Measurements from ENCODE around the gene ZNF410.
"Not testable (repeated sequence)": the region's sequence is repeated elsewhere in the genome, so short reads cannot be mapped to it uniquely, and the experiment has no call there.

Gene ZNF410

DNA sequence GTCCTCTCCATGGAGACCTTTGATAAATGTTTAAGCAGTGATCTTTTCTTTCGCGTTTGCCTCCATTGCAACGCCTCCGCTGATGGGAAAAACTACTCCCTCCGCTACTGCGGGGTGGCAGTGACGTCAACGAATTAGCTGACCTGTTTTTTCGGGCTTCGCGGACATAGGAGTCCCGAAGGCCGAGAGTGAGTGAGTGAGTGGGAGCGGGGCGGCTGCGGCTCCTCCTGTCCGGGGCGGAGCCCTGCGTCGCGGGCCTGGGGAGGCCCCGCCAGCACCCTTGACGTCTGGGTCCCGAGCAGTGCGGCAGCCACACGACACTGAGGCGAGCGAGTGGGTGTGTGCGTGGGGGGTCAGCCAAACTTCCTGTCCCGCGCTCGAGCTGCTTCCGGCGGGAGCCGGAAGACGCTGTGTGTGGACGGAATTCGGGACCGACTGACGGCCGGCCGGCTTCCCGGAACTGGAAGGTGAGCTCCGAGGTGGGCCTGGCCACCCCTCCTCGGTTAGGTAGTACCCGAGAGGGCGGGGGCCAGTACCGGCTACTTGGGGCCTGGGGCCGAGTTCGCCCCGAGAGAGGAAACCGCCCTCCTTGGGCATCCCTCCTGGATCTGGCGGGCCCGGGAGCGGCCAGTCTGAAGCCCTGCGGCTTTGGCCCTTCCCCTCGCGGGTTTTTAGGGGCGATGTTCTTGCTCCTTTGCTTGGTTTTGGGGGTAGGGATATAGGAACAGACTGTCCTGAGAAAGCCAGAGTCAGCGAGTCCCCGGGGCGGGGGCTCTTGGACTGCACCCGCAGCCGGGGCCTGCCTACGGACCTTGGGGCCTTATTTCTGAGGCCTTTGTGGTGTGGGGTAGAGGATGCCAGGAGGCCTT is at the start of gene ZNF410:
TSS of gene ZNF410 (plus strand) at position 411 of the 869 bp plus-strand sequence. CDS start 5,317 bp downstream, outside the sequence.
- DNase-seq: peak; percentile 84

GRCh38 chr14:73838293-73839034 is 48.2 kb upstream of the ZNF410 start:
- not testable (repeated sequence) for DNase-seq

- DNase-seq: no peak
These were observed 44.5 kb upstream of the ZNF410 start for GRCh38 chr14:73842201-73842600.

- no peak for DNase-seq
These were observed 43.8 kb upstream of the ZNF410 start for GRCh38 chr14:73842851-73843250.

GRCh38 chr14:73843296-73843695 is 43.4 kb upstream of the ZNF410 start:
- DNase-seq: no peak

DNA sequence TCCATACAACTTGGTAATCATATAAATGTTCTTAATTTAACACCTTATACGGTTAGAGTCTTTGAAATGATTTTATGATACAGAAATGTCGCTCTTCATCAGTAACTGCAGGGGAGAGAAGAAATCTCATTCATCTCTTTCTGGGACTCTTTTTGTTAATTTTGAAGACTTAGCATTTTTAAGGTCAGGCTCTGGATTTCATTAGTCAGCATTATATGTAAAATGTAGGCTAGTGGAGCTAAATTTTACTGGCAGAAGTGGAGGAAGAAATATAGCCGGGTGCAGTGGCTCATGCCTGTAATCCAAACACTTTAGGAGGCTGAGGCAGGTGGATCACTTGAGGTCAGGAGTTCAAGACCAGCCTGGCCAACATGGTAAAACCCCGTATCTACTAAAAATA is 39.7 kb upstream of the ZNF410 start:
- no peak for DNase-seq

- no peak for DNase-seq
These were observed 35.7 kb upstream of the ZNF410 start for GRCh38 chr14:73851000-73851399.

DNA sequence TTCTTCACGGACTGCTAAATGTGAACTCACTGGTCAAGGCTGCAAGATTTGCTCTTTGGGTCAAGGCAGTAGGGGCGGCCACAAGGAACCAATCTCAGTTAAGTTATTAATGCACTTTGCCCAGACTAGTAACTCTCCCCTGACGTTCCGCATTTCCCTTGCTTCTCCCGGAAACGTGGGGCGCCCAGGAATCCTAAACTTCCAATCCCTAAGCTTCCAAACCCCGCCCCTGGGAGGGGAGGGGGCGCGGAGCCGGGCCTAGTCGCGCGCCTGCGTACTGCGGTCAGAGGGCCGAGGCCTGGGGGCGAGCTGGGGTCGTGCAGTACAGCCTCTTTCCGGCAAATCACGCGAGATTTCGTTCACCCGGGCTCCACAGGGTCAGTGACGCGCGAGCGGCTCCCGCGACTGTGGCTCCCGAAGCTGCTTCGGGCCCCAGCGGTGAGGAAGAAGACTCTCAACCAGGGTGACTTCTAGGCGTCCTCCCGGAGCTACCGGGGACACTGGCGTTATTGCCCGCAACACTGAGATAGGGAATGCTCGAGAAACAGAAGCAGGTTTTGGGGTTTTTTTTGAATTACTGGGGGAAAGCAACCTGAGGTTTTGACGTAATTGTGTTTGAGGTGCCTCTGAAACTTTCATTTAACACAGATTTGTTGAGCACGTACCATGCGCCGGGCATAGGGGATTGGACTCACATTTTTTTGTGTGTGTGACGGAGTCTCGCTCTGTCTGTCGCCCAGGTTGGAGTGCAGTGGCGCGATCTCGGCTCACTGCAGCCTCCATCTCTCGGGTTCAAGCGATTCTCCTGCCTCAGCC is 34.9 kb upstream of the ZNF410 start, which contains the start of gene PTGR2:
TSS of gene PTGR2 (plus strand) at position 265 of the 816 bp plus-strand sequence. CDS start 7,032 bp downstream, outside the sequence.
- DNase-seq: peak; percentile 84

- DNase-seq: no peak
These were observed 27.5 kb upstream of the ZNF410 start for GRCh38 chr14:73859145-73859544.

DNA sequence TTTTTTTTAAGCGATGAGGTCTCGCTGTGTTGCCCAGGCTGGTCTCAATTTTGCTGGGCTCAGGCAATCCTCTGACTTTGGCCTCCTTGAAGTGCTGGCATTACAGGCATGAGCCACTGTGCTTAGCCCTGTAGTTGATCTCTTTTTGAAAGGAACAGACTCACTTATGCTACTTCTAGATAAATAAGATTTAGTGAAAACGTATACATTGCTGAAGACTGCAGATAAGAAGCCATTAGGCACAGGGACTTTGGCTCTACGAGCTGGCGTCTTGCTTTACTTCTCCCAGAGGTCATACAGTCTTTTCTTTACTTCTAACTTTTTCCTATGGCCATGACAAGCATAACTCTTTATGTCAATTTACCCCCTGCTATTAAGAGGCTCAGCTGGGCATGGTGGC is 25.6 kb upstream of the ZNF410 start:
- no peak for DNase-seq

GRCh38 chr14:73862480-73862879 is 24.2 kb upstream of the ZNF410 start:
- DNase-seq: no peak

DNA sequence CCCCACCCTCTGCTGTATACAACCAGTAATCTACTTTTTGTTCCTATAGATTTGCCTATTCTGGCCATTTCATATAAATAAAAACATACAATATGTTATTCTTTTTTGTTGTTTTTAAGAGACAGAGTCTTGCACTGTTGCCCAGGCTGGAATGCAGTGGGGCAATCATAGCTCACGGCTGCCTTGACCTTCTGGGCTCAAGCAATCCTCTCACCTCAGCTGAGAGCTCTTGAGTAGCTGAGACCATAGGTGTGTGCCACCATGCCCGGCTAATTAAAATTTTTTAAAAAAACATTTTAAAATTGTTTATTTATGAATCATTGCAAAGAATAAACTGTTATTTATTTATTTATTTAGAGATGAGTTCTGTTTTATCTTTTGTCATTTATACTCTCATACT is 23.4 kb upstream of the ZNF410 start:
- DNase-seq: no peak

GRCh38 chr14:73865534-73866113 is 21.0 kb upstream of the ZNF410 start:
- no peak for DNase-seq

- DNase-seq: not testable (repeated sequence)
These were observed 16.9 kb upstream of the ZNF410 start for GRCh38 chr14:73869754-73870153.

DNA sequence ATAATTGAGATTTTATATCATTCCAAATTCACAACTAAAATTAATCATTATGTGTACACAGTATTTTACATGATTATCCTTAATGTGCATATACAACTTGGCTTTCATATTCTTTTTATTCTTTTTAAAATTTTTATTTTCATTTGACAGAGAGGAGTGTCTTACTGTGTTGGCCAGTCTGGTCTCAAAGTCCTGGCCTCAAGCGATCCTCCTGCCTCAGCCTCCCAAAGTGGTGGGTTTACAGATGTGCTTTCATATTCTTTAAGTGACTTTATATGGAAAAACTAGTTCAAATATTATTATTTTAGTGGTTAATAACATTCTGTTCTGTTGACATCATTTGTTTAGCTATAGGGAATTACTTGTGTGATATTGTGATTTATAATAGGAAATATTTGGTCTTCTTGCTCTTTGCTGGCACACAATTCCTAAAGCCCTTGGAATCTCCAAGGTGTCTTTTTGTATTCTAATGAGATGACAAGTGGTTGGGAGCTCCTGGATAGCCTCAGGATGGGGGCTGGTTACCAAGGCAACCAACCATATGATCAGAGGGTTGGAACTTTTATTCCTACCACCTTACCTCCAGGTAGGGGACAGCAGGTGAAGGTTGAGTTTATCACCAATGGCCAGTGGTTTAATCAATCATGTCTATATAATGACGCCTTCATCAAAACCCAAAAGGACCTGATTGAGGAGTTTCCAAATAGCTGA is 16.0 kb upstream of the ZNF410 start:
- DNase-seq: no peak

DNA sequence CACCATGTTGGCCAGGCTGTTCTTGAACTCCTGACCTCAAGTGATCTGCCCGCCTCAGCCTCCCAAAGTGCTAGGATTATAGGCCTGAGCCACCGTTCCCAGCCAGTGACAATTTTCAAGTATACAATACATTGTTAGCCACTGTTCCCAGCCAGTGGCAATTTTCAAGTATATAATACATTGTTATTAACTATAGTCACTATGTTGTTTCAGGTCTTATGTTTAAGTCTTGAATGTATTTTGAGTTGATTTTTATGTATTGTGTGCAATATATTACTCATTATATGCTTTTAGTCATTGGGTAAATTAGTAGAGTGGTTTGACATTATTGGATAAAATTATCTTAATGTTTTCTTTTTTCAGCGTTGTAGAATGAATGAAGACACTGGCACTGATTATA is 13.0 kb upstream of the ZNF410 start:
- DNase-seq: no peak

DNA sequence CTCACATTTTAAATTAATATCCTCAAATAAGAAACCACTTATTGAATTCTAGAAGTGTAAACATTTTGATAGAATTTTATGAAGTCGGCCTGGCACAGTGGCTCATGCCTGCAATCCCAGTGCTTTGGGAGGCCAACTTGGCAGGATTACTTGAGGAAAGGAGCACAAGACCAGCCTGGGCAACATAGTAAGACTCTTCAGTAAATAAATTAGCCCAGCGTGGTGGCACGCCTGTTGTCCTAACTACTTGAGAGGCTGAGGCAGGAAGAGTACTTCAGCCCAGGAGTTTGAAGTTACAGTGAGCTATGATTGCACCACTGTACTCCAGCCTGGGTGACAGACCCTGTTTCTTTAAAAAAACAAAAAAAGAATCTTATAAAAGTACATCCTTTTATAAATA is 8.9 kb upstream of the ZNF410 start:
- DNase-seq: no peak

DNA sequence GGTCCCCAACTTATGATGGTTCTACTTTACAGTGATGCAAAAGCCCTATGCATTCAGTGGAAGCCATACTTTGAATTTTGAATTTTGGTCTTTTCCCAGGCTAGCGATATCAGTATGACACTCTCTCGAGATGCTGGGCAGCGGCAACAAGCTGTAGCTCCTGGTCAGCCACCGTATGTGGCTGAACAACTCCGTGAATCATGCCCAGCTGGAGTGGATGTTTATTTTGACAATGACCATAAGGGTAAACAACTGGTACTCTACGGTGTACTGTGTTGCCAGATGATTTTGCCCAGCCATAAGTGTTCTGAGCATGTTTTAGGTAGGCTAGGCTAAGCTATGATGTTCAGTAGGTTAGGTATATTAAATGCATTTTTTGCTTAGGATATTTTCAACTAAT is 8.2 kb upstream of the ZNF410 start:
- DNase-seq: no peak

GRCh38 chr14:73879027-73879426 is 7.6 kb upstream of the ZNF410 start:
- DNase-seq: no peak

DNA sequence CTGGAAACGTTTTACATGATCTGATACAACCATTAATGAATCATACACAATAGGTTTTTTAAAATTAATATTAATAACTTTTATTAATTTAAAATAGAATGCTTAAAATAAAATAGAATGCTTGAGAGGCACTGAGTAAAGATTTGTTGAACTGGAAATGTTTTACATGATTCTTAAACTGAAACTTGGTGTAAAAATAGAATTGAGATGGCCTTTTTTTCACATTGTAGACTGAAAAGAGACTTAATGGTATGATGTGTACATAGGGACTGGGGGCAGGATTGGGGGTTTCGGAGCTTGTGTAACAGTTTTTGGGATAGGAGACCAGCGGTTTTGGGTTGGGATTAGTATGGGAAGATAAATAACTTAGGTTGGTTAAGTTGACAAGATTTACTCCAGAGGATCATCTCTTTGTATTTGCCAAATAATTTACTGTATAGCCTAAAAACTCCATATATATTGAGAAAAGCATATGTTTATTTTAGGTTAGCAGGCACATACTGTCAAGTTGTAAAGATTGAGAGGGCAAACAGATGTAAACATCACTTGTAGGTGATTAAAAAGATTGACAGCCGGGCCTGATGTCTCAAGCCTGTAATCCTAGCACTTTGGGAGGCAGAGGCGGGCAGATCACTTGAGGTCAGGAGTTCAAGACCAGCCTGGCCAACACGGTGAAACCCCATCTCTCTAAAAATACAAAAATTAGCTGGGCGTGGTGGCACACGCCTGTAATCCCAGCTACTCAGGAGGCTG is 2.0 kb upstream of the ZNF410 start:
- DNase-seq: no peak

- no peak for DNase-seq
These were observed 608 bp downstream of the ZNF410 start for GRCh38 chr14:73887318-73887616.
